ENCODE measurements around the gene ARID5B. TPM values are rescaled to one million over a fixed set of nuclear protein-coding genes. Genes with fewer than 3 reads are reported as not detected.

The ARID5B gene
- total and polyA plus RNA-seq, 2 donors (not counting 3 experiments of a cell fraction or from before 2014, with no cell fraction given): 5.6 to 8.9 TPM

- BruUV-seq (replicated peaks): no TSS peak
- Histone ChIP-seq H3K27me3 (ENCODE audit: control insufficient read depth in 2 of 2, insufficient read depth in 2 of 2, low read length in 2 of 2) (no peaks in the 10 kb centered on the region), H3K4me3 (replicated peaks in 1 of 3; ENCODE audit: insufficient read depth in 1 of 3, low read depth in 1 of 3, low read length in 3 of 3) (no peak overlapping the region), H3K9ac (replicated peaks; ENCODE audit: extremely low read depth, insufficient read depth, low read length) (no peak overlapping the region), H3K9me1 (replicated peaks; ENCODE audit: control insufficient read depth, extremely low read depth, insufficient read depth, low read length) (no peaks in the 10 kb centered on the region), H3K4me1 (ENCODE audit: control insufficient read depth, extremely low read depth, insufficient read depth, low read length) (no peaks in the 10 kb centered on the region), H3K36me3 (ENCODE audit: control insufficient read depth in 2 of 2, extremely low read depth in 1 of 2, insufficient read depth in 2 of 2, low read length in 2 of 2) (peaks cover 0 to 8% of the 10 kb centered on the region in 2 experiments), H4K20me1 (replicated peaks; ENCODE audit: control insufficient read depth, extremely low read depth, insufficient read depth, low read length) (no peaks in the 10 kb centered on the region), H3K27ac (ENCODE audit: insufficient read depth, low read depth, low read length) (no peak overlapping the region), H3K4me2 (ENCODE audit: insufficient read depth, low read length) (no peak overlapping the region), H3K9me3 (replicated peaks; ENCODE audit: control insufficient read depth, insufficient read depth, low read length) (no peaks in the 10 kb centered on the region), H2AFZ (ENCODE audit: low read depth, low read length) (no peak overlapping the region), H3K79me2 (ENCODE audit: control insufficient read depth, insufficient read depth, low read length) (no peaks in the 10 kb centered on the region)
- DNase-seq (ENCODE audit: low read depth, low spot score): no peak
- no peak for FAIRE-seq
- intact Hi-C loops (cut with micrococcal nuclease) (no loop called here), dilution Hi-C loops (cut with MboI; ENCODE audit: extremely low pct_ligation_motif_present, low sequenced_read_pairs) (no loop called here)
- ChIA-PET CTCF (interaction anchor here (1.0 to 1.4 kb wide), 2 partner anchors 17 to 23 kb away, joined by 3 to 4 read pairs; no protein-coding TSS in a partner anchor), POLR2A (no interaction called here)
- TF ChIP-seq EZH2 (IDR thresholded peaks at IDR 0.05; ENCODE audit: borderline replicate concordance, low read depth, low read length, severe bottlenecking) (no peak), POLR2AphosphoS5 (IDR thresholded peaks at IDR 0.05; ENCODE audit: insufficient read depth, low read depth, low read length) (no peak), MYC (IDR thresholded peaks at IDR 0.05; ENCODE audit: low read depth, low read length) (no peak), CTCF (IDR thresholded peaks at IDR 0.05; ENCODE audit: extremely low read depth in 1 of 2, insufficient read depth in 1 of 2, low read depth in 1 of 2, low read length in 2 of 2) (no peak), GATA2 (IDR thresholded peaks at IDR 0.05; ENCODE audit: insufficient read depth, insufficient read length, low read depth, low read length) (no peak), FOS (IDR thresholded peaks at IDR 0.05; ENCODE audit: borderline replicate concordance, insufficient read depth, low read length) (no peak), JUN (IDR thresholded peaks at IDR 0.05; ENCODE audit: borderline replicate concordance, insufficient read depth, insufficient read length, low read depth) (no peak), POLR2A (IDR thresholded peaks at IDR 0.05; ENCODE audit: low read depth, low read length) (no peak)
- TF ChIP-seq, protein P1, sequence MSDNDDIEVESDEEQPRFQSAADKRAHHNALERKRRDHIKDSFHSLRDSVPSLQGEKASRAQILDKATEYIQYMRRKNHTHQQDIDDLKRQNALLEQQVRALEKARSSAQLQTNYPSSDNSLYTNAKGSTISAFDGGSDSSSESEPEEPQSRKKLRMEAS (IDR thresholded peaks at IDR 0.05; ENCODE audit: insufficient read depth, insufficient read length): no peak
These were observed 171.9 kb downstream of the ARID5B start for GRCh38 chr10:62073429-62073828.

Data from endothelial cell of umbilical vein (primary cell).